Activated T-cell treated with anti-CD3 and anti-CD28 coated beads, Interleukin-2, amount 50 U/mL, for 72 hours (primary cell): ENCODE data around the gene UBE2E3. TPM values are rescaled to one million over a fixed set of nuclear protein-coding genes. Genes with fewer than 3 reads are reported as not detected.
"Not testable (repeated sequence)": the region's sequence is repeated elsewhere in the genome, so short reads cannot be mapped to it uniquely, and the experiment has no call there.

Experiments used
- ATAC-seq, 2 donors: fragments of 150-1000 bp; cut with Tn5 transposase; replicated peaks in 1 of 2; 2 replicates each; pipeline ENCODE4 v1.10.0; 2021; ENCODE audit warnings: moderate library complexity in 2 of 2, mild to moderate bottlenecking in 1 of 2
- DNase-seq, 2 donors: peaks; one replicate each; pipeline ENCODE4 v3.0.0; 2021 to 2022; ENCODE audit warnings: mixed read lengths in 1 of 2
- H3K27ac Mint-ChIP-seq: one replicate; pipeline ENCODE4 v1.8.0; 2022; ENCODE audit warnings: mild to moderate bottlenecking, moderate library complexity, mixed read lengths
- H3K27me3 Mint-ChIP-seq: one replicate; pipeline ENCODE4 v1.8.0; 2022; ENCODE audit warnings: low read depth, mixed read lengths
- H3K36me3 Mint-ChIP-seq, 2 donors: one replicate each; pipeline ENCODE4 v1.8.0; 2022; ENCODE audit warnings: mixed read lengths in 2 of 2, mild to moderate bottlenecking in 1 of 2; ENCODE audit not compliant: insufficient read depth in 2 of 2
- H3K4me1 Mint-ChIP-seq: one replicate; pipeline ENCODE4 v1.8.0; 2022; ENCODE audit warnings: low read depth, mixed read lengths
- H3K4me3 Mint-ChIP-seq, 2 donors: one replicate each; pipeline ENCODE4 v1.8.0; 2022; ENCODE audit warnings: mild to moderate bottlenecking in 2 of 2, mixed read lengths in 2 of 2, moderate library complexity in 2 of 2
- H3K9me3 Mint-ChIP-seq, 2 donors: one replicate each; pipeline ENCODE4 v1.8.0; 2022; ENCODE audit warnings: mixed read lengths in 2 of 2
- total RNA-seq, 2 donors: library from RNA; stranded (reverse); gene quantifications; one replicate each; pipeline ENCODE4 v1.2.3, GENCODE V29; 2022

UBE2E3 gene
- total RNA-seq, 2 donors from 2014 or later, result 37.8 to 41.4 TPM

DNA sequence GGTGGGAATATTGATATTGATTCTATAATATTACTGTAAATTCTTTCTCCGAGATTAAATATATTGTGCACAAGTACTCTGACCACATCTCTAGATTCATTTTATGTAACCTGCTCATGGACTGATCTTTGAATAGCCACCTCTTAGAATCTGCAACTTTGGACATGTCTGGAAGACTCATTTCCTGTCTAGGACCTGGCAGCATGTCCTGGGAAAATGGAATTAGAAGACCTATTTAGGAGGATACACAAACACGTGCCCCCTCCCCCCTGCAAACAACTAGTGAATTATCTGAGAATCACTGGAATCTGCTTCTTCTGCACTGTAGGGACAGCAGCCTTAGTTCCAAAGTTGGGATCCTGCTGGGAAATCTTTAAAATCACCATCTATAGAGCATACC is 94.1 kb downstream of the UBE2E3 start:
- no peak for ATAC-seq
- Mint-ChIP-seq H3K36me3 (no peaks in the 10 kb centered on the region), H3K27ac (no peak overlapping the region), H3K4me1 (no peaks in the 10 kb centered on the region), H3K27me3 (peaks cover 1% of the 10 kb centered on the region), H3K9me3 (no peaks in the 10 kb centered on the region), H3K4me3 (no peak overlapping the region)
- no peak for DNase-seq

DNA sequence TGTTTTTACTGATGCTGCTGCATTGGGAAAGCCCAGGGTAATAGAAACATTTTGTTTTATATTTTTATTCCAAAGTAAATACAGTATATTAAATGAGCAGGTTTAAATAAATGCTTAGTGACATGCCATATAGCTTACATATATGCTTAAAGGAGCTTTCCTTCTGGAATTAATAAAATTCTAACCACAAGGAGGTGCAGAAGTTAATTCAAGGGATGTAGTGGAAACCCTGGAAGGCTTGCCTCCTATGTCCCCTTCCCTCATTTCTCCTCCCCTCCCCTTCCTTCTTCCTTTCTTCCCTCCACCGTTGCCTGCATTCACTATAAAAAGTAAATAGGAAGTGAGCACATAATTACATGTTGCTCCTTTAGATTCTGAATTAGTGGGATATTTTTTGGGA is 96.3 kb downstream of the UBE2E3 start:
- no peak for DNase-seq
- no peak for ATAC-seq
- Mint-ChIP-seq H3K4me1 (no peaks in the 10 kb centered on the region), H3K4me3 (no peak overlapping the region), H3K27me3 (peaks cover 7% of the 10 kb centered on the region), H3K36me3 (no peaks in the 10 kb centered on the region), H3K27ac (no peak overlapping the region), H3K9me3 (no peaks in the 10 kb centered on the region)

DNA sequence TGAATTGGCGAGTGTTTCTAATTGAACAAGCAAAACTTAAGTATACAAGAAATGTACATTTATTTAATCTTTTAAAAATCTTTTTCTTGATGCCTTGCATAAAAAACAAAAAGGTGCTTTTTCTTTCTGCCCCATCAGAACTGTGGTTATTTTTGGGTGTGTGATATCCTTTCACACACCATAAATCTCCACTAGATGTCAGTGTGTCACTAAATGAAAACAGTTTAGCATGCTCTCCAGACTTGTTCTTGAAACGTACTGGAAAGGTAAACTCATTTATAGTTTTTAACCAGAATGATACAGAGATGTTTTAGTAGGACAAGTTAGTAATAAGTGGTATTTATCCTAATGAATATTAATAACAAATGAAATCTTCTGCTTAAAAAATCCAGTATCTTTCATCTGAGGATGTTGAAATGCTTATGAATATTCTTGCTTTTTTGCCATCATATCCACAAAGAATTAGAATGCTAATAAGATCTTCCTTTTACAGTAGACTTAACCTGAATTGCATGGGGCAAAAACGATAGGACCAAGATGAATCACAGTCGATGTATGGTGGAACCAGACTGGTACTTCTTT is 96.8 kb downstream of the UBE2E3 start:
- Mint-ChIP-seq H3K27ac (no peak overlapping the region), H3K9me3 (no peaks in the 10 kb centered on the region), H3K27me3 (peaks cover 7% of the 10 kb centered on the region), H3K4me3 (no peak overlapping the region), H3K36me3 (no peaks in the 10 kb centered on the region), H3K4me1 (no peaks in the 10 kb centered on the region)
- ATAC-seq (peak; percentile 70), DNase-seq (peak; percentile 9 to 40)

DNA sequence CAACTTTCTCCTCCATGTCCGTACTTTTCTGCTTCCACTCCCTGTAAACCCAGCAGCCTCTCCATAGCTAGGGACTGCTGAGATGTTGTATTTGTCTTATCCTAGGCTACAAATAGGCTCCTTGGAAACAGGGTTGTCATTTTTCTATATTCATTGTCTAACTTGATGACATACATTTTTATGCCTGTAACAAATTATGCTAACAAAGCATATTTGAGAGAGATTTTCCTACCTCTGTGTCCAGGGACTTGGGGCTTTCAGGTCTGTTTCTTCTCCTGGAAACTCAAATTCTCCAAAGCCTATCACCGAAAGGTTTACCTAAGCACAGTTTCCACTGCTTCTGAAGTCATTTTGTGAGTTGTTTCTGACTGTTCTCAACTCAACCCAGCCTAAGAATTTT is 102.7 kb downstream of the UBE2E3 start:
- DNase-seq, result no peak
- H3K4me1 Mint-ChIP-seq, result no peaks in the 10 kb centered on the region
- peaks cover 7% of the 10 kb centered on the region for H3K27me3 Mint-ChIP-seq

DNA sequence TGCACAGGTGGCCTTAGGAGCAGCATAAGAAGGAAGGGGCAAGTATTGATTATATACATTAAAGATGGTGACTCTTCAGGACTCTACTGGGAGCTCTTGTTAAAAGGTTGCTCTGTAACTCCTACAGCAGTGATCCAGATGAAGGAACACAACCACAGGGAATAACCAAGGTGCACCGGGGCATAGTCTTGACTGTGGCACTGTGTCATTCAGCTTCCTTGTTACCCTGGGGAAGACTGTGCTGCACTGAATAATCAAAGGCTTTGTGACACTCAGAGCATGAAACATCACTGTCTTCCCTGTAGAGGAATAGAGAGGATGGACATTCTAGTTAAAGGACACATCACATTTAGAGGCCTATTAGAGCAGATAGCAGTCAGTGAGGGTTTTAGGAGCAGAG is 105.3 kb downstream of the UBE2E3 start:
- no peak for ATAC-seq
- peaks cover 0 to 1% of the 10 kb centered on the region in 2 donors for H3K9me3 Mint-ChIP-seq
- no peaks in the 10 kb centered on the region for H3K27me3 Mint-ChIP-seq

More for the DNA sequence above, 102.7 kb downstream of the UBE2E3 start:
- H3K27ac Mint-ChIP-seq, result no peak overlapping the region
- H3K9me3 Mint-ChIP-seq, result no peaks in the 10 kb centered on the region
- no peak for ATAC-seq
- H3K36me3 Mint-ChIP-seq, result no peaks in the 10 kb centered on the region
- H3K4me3 Mint-ChIP-seq, result no peak overlapping the region

DNA sequence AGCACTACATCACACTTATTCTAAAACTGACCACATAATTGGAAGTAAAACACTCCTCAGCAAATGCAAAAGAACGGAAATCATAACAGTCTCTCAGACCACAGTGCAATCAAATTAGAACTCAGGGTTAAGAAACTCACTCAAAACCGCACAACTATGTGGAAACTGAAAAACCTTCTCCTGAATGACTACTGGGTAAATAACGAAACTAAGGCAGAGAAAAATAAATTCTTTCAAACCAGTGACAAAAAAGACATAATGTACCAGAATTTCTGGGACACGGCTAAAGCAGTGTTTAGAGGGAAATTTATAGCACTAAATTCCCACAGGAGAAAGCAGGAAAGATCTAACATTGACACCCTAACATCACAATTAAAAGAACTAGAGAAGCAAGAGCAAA is 111.5 kb downstream of the UBE2E3 start:
- not testable (repeated sequence) for H3K27me3 Mint-ChIP-seq, H3K4me1 Mint-ChIP-seq, ATAC-seq, DNase-seq
- H3K27ac Mint-ChIP-seq, result peak overlapping the region; percentile 20
- peaks cover 15 to 19% of the 10 kb centered on the region in 2 donors for H3K9me3 Mint-ChIP-seq
- peaks cover 12 to 28% of the 10 kb centered on the region in 2 donors for H3K36me3 Mint-ChIP-seq
- peak overlapping the region in 1 of 2 donors; percentile 41 for H3K4me3 Mint-ChIP-seq

More for the DNA sequence above, 105.3 kb downstream of the UBE2E3 start:
- no peak overlapping the region for H3K4me3 Mint-ChIP-seq
- no peak overlapping the region for H3K27ac Mint-ChIP-seq
- no peak for DNase-seq
- no peaks in the 10 kb centered on the region for H3K4me1 Mint-ChIP-seq
- H3K36me3 Mint-ChIP-seq, result peaks cover 0 to 5% of the 10 kb centered on the region in 2 donors

DNA sequence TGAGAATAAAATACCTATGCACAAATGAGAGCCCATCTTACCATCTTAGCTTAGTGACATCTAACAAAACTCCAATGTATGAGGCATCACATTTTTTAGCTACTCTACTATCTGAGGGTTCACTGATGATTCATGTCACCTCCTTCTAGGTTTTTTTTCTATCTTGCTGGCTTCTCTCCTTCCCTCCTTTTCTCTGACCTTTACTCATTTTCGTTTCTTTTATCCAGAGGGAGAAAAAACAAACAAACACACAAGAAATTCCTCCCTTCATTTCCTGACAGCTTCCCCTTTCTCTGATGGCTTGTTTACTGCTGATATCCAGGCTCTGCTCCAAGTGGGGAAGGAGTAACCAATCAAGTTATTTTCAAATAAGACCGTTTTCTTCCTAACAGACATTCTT is 115.1 kb downstream of the UBE2E3 start:
- ATAC-seq (no peak), DNase-seq (no peak)
- H3K4me3 Mint-ChIP-seq, result no peak overlapping the region
- no peak overlapping the region for H3K27ac Mint-ChIP-seq
- H3K4me1 Mint-ChIP-seq, result no peaks in the 10 kb centered on the region
- no peaks in the 10 kb centered on the region for H3K27me3 Mint-ChIP-seq
- peaks cover 15 to 18% of the 10 kb centered on the region in 2 donors for H3K9me3 Mint-ChIP-seq
- peaks cover 12 to 26% of the 10 kb centered on the region in 2 donors for H3K36me3 Mint-ChIP-seq

DNA sequence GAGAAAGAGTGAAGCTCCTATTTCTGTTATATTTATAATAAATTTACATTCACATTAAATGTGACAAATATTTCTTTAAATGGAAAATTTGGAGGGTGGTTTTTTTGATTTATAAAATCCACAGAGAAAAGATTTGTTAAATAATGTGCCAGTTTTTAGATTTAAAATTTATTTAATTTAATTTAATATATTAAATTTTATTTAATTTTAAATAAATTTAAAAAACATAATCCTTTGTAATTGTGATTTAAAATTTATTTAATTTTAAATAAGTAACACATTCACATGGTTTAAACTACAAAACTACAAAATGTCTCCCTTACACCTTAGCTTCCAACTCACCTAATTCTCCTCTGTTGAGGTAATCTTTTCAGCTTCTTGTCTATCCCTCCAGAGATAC is 123.3 kb downstream of the UBE2E3 start:
- ATAC-seq, result no peak
- H3K4me3 Mint-ChIP-seq, result no peak overlapping the region

DNA sequence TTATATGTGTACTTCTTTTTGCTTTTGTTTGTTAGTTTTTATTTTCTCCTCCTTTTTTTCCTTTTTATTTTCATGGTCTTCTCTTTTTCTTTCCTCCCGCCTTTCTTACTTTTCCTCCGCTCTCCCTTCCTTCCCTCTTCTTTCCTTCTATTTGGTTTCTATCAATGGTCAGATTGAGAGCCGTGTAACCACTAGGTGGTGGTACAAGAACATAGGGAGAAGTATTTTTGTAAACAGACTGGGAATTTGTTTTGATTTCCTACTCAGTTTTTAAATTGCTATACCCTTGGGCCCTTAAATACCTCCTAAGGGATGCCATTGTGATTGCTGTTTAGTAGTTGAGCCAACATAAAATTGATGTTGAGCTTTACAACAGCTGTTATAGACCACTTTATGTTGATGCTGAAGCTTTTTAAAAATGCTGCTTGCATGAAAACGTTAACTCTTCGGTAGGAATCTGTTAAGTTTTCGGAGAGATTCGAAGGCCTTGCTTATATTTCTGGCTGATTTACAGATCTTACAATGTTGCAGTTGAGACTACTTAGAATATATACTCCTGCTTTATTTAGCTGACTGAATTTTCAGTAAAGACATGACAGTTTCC is 124.2 kb downstream of the UBE2E3 start:
- no peak for DNase-seq

More for the DNA sequence above, 123.3 kb downstream of the UBE2E3 start:
- no peak for DNase-seq
- no peaks in the 10 kb centered on the region for H3K9me3 Mint-ChIP-seq
- peaks cover 42% of the 10 kb centered on the region for H3K4me1 Mint-ChIP-seq
- H3K36me3 Mint-ChIP-seq, result no peaks in the 10 kb centered on the region
- H3K27ac Mint-ChIP-seq, result no peak overlapping the region
- no peaks in the 10 kb centered on the region for H3K27me3 Mint-ChIP-seq

DNA sequence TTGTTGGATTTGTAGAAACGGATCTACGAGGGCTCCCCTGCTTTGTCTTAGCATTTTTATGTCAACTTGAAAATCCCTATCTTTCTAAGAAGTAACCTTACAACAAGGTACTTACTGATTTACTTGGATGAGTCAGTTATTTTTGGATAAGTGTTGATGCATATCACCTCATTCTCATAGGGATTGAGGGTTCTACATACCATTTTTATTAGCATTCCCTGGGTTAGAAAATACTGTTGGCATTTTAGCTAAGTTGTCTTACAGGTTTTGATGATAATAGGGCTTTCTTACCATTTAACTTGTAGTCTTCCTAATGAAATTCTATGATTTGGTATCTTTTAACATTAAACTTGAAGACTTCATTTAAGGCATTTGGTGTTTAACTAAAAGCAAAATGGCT is 125.2 kb downstream of the UBE2E3 start:
- ATAC-seq, result no peak
- peaks cover 55% of the 10 kb centered on the region for H3K4me1 Mint-ChIP-seq
- peaks cover 2 to 4% of the 10 kb centered on the region in 2 donors for H3K36me3 Mint-ChIP-seq
- DNase-seq, result no peak
- H3K9me3 Mint-ChIP-seq, result peaks cover 4 to 5% of the 10 kb centered on the region in 2 donors
- H3K4me3 Mint-ChIP-seq, result peak overlapping the region in 1 of 2 donors; percentile 70
- peak overlapping the region; percentile 79 for H3K27ac Mint-ChIP-seq
- H3K27me3 Mint-ChIP-seq, result no peaks in the 10 kb centered on the region

More for the DNA sequence above, 124.2 kb downstream of the UBE2E3 start:
- H3K4me3 Mint-ChIP-seq, result peak overlapping the region; percentile 1 to 27
- no peak for ATAC-seq
- H3K27ac Mint-ChIP-seq, result no peak overlapping the region
- peaks cover 0 to 1% of the 10 kb centered on the region in 2 donors for H3K36me3 Mint-ChIP-seq
- H3K27me3 Mint-ChIP-seq, result no peaks in the 10 kb centered on the region
- H3K4me1 Mint-ChIP-seq, result peaks cover 50% of the 10 kb centered on the region
- H3K9me3 Mint-ChIP-seq, result peaks cover 0 to 1% of the 10 kb centered on the region in 2 donors

DNA sequence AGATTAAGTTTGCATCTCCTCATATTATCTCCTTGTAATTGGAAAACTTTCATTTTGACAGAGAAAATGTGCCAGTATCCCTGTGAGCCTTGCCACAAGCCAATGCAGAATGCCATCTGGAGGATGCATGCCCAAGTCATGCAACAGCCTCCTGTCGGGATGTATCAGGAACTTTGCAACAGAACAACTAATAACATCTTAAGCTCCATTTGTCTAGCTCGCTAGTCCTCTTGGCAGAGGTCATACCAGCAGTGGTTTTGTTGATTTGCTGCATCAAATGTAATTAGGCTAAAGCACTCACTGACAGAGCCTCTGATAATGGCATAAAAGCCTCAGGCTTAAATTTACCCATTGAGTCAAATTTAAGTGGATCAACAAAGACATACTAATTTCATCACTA is 125.8 kb downstream of the UBE2E3 start:
- peaks cover 55% of the 10 kb centered on the region for H3K4me1 Mint-ChIP-seq
- no peak for DNase-seq
- peaks cover 4 to 5% of the 10 kb centered on the region in 2 donors for H3K9me3 Mint-ChIP-seq
- no peaks in the 10 kb centered on the region for H3K27me3 Mint-ChIP-seq
- peak overlapping the region; percentile 48 to 70 for H3K4me3 Mint-ChIP-seq
- peaks cover 2 to 4% of the 10 kb centered on the region in 2 donors for H3K36me3 Mint-ChIP-seq
- H3K27ac Mint-ChIP-seq, result peak overlapping the region; percentile 79
- ATAC-seq, result no peak

DNA sequence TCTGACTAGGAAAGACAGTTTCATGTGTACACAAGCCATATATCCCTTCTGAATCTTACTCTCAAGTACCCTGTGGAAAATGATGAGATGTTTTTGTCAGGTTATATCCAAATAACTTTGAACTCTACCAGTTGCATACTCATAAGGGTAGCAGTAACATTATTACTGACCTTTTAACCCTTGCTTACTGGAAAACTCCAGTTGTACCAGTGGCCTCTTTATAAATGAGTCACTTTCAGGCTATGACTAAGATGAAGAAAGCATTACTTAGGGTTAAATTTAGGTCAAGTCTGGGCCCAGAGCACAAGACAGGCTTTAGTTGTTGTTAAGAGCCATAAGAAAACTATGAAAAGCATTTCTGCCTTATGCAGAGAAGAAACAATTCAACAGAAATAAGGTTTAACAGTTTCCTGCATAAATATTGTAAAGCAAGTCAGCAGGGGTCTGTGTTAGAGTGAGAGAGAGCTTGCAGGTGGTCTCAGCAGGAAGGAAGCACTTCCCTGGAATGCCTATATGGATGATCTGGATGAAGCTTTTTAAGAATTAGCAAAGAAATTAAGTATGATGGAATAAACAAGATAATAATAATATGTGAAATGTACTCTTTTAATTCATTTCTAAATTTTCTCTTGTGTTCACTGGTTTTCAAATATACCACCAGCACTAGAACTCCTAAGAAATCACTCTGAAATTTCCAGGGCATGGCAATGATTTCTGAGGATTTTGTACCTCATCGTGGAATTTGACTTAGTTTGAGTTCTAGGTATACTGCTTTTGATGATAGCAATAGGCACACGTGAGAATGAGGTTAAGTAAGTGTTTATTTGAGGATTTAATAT is 126.6 kb downstream of the UBE2E3 start:
- peak; percentile 92 to 93 for ATAC-seq
- Mint-ChIP-seq H3K27ac (peak overlapping the region; percentile 95), H3K4me3 (peak overlapping the region; percentile 61 to 88), H3K4me1 (peaks cover 55% of the 10 kb centered on the region), H3K36me3 (peaks cover 2 to 6% of the 10 kb centered on the region in 2 donors), H3K9me3 (peaks cover 4 to 5% of the 10 kb centered on the region in 2 donors), H3K27me3 (no peaks in the 10 kb centered on the region)
- DNase-seq, result peak in 1 of 2 donors; percentile 41

DNA sequence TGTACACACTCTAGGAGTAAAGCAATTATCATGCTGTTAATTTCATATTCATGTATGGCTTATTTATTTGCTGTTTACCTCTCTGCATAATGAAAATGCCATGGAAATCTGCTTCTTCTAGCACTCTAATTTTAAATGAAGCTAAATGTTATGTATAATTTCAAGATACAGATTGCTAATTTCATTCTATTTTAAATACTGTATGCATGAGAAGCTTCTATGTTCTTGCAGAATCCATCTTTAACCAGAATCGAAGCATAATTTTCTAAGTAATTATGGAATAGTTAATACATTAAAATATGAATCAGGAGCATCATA is 127.2 kb downstream of the UBE2E3 start:
- Mint-ChIP-seq H3K27ac (peak overlapping the region; percentile 28), H3K36me3 (peaks cover 2 to 6% of the 10 kb centered on the region in 2 donors), H3K4me1 (peaks cover 55% of the 10 kb centered on the region), H3K27me3 (no peaks in the 10 kb centered on the region), H3K4me3 (no peak overlapping the region), H3K9me3 (peaks cover 4 to 5% of the 10 kb centered on the region in 2 donors)
- ATAC-seq (no peak), DNase-seq (no peak)
